Esophagus squamous epithelium (tissue), 4 donors: ENCODE results near the gene PRKCE.

Experiments used
- POLR2A ChIP-seq, 4 donors: fragments of 450-650 bp; IDR thresholded peaks; one replicate each; pipeline ENCODE4 v1.6.1; 2017; ENCODE audit warnings: antibody characterized with exemption in 4 of 4, mild to moderate bottlenecking in 4 of 4, moderate library complexity in 3 of 4
- TF ChIP-seq, protein P1 (sequence below), 6 experiments: fragments of 450-650 bp in 4 of 6; fragments of 200-600 bp in 2 of 6; sonication (generic) in 2 of 6; IDR thresholded peaks; one replicate each; pipeline ENCODE4 v1.5.1; 2016 to 2019; ENCODE audit warnings: antibody characterized with exemption in 6 of 6, mild to moderate bottlenecking in 4 of 6, moderate library complexity in 4 of 6

DNA sequence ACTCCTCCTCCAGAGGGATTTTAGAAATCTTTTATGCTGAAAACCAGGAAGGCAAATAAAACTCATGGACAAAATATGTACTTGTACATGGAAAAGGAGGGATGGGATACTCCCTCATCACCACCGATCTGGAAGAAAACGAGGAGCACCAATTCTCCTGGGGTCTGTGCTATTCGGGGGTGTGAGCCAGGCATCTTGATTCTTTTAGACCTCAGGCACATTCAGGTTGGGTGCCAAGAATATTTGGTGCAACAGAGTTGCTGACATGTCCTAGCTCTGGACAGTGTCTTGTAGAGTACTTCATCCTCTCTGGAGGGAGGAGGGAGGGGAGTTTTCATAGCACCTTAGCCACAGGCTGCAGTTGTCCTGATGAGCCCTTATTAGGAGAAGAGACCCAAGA lies 163.0 kb downstream of the PRKCE start:
- TF ChIP-seq, protein P1, sequence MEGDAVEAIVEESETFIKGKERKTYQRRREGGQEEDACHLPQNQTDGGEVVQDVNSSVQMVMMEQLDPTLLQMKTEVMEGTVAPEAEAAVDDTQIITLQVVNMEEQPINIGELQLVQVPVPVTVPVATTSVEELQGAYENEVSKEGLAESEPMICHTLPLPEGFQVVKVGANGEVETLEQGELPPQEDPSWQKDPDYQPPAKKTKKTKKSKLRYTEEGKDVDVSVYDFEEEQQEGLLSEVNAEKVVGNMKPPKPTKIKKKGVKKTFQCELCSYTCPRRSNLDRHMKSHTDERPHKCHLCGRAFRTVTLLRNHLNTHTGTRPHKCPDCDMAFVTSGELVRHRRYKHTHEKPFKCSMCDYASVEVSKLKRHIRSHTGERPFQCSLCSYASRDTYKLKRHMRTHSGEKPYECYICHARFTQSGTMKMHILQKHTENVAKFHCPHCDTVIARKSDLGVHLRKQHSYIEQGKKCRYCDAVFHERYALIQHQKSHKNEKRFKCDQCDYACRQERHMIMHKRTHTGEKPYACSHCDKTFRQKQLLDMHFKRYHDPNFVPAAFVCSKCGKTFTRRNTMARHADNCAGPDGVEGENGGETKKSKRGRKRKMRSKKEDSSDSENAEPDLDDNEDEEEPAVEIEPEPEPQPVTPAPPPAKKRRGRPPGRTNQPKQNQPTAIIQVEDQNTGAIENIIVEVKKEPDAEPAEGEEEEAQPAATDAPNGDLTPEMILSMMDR (IDR thresholded peaks at IDR 0.05): no peak
- no peak for TF ChIP-seq POLR2A (IDR thresholded peaks at IDR 0.05)
